Esophagus muscularis mucosa (tissue), 4 donors: Measurements from ENCODE around the gene INTS11. TPM values are rescaled to one million over a fixed set of nuclear protein-coding genes. Genes with fewer than 3 reads are reported as not detected.

Experiments used
- DNase-seq: peaks from one replicate; pipeline ENCODE4 v3.0.0-alpha.2; 2017; ENCODE audit errors: extremely low spot score
- H3K27ac ChIP-seq, 4 donors: fragments of 200-600 bp; sonication (generic); replicated peaks in 1 of 4; 1 replicate in 3 of 4; 2 replicates in 1 of 4; pipeline ENCODE4 v1.5.1; 2016 to 2019; ENCODE audit warnings: mild to moderate bottlenecking in 1 of 4
- H3K27me3 ChIP-seq, 4 donors: fragments of 200-600 bp; sonication (generic); one replicate each; pipeline versions ENCODE4 v1.5.1 to v1.6.0; 2016 to 2019
- H3K36me3 ChIP-seq, 4 donors: fragments of 200-600 bp; sonication (generic); one replicate each; pipeline ENCODE4 v1.5.1; 2016 to 2019
- H3K4me1 ChIP-seq, 4 donors: fragments of 200-600 bp; sonication (generic); one replicate each; pipeline ENCODE4 v1.5.1; 2016 to 2019
- H3K4me3 ChIP-seq, 4 donors: fragments of 200-600 bp; sonication (generic); 1 replicate in 2 of 4; 2 replicates in 2 of 4; pipeline ENCODE4 v1.5.1; 2016 to 2019; ENCODE audit warnings: mild to moderate bottlenecking in 4 of 4, moderate library complexity in 1 of 4
- H3K9me3 ChIP-seq, 4 donors: fragments of 200-600 bp; sonication (generic); 1 replicate in 3 of 4; 2 replicates in 1 of 4; pipeline ENCODE4 v1.5.1; 2016 to 2019
- CTCF ChIP-seq, 3 experiments: fragments of 200-600 bp in 2 of 3; fragments of 450-650 bp in 1 of 3; sonication (generic) in 2 of 3; IDR thresholded peaks; one replicate each; pipeline ENCODE4 v1.5.1; 2017 to 2019; ENCODE audit warnings: antibody characterized with exemption in 3 of 3, mild to moderate bottlenecking in 2 of 3, moderate library complexity in 1 of 3
- EP300 ChIP-seq: sonication (generic); formaldehyde crosslinking; IDR thresholded peaks from one replicate; pipeline ENCODE4 v1.6.1; 2017; ENCODE audit warnings: antibody characterized with exemption
- POLR2A ChIP-seq: fragments of 450-650 bp; IDR thresholded peaks from one replicate; pipeline ENCODE4 v1.6.1; 2017; ENCODE audit warnings: antibody characterized with exemption, moderate library complexity, mild to moderate bottlenecking, low read depth
- POLR2AphosphoS5 ChIP-seq, 2 donors: sonication (generic); formaldehyde crosslinking; IDR thresholded peaks; one replicate each; pipeline ENCODE4 v1.6.1; 2017; ENCODE audit warnings: antibody characterized with exemption in 2 of 2
- WGBS: methylation state at CpG from one replicate; pipeline ENCODE4 v1.1.5; 2018; 5-methylcytosine and 5-hydroxymethylcytosine counted together
- intact Hi-C: fragments of 100-400 bp; cut with DNase I; formaldehyde crosslinking; loops from one replicate; pipeline ENCODE4 v1.15.1; 2023
- total RNA-seq, 4 donors: library from RNA; depleted of rRNA; stranded (reverse); fragments of >200 nt; gene quantifications; one replicate each; pipeline versions ENCODE4 v1.1.0 to v1.2.1, GENCODE V29; 2016

Gene INTS11
- total RNA-seq, 4 donors from 2014 or later = 75.9 to 121 (median 87.8) TPM

GRCh38 chr1:1334835-1335234 lies 10.4 kb upstream of the INTS11 start:
- no peaks in the 10 kb centered on the region for H3K27me3 ChIP-seq
- intact Hi-C loops = no loop called here
- peaks cover 21 to 48% (median 43%) of the 10 kb centered on the region in 4 donors for H3K36me3 ChIP-seq
- TF ChIP-seq POLR2AphosphoS5 (IDR thresholded peaks at IDR 0.05) (no peak), CTCF (IDR thresholded peaks at IDR 0.05) (no peak), EP300 (no peak), POLR2A (no peak)
- H3K27ac ChIP-seq = no peak overlapping the region
- no peak overlapping the region for H3K4me3 ChIP-seq
- no CpG with 5 or more reads among the region's 11 CpGs for WGBS
- DNase-seq = no peak
- H3K9me3 ChIP-seq = no peaks in the 10 kb centered on the region
- peaks cover 13 to 23% (median 17%) of the 10 kb centered on the region in 4 donors for H3K4me1 ChIP-seq

- WGBS = 85% methylated on average over 18 of the region's 36 CpGs
- H3K9me3 ChIP-seq = no peaks in the 10 kb centered on the region
- DNase-seq = no peak
- no peaks in the 10 kb centered on the region for H3K27me3 ChIP-seq
- intact Hi-C loops = no loop called here
- no peak overlapping the region for H3K27ac ChIP-seq
- H3K36me3 ChIP-seq = peaks cover 10 to 44% (median 36%) of the 10 kb centered on the region in 4 donors
- peaks cover 13 to 23% (median 17%) of the 10 kb centered on the region in 4 donors for H3K4me1 ChIP-seq
- no peak overlapping the region for H3K4me3 ChIP-seq
- TF ChIP-seq CTCF (IDR thresholded peaks at IDR 0.05) = no peak
- no peak for TF ChIP-seq EP300
- no peak for TF ChIP-seq POLR2A
- TF ChIP-seq POLR2AphosphoS5 (IDR thresholded peaks at IDR 0.05) = no peak
Measured at GRCh38 chr1:1333551-1334241, 9.2 kb upstream of the INTS11 start.

- intact Hi-C loops = no loop called here
- peaks cover 8 to 44% (median 36%) of the 10 kb centered on the region in 4 donors for H3K36me3 ChIP-seq
Measured at GRCh38 chr1:1332774-1333480, 8.5 kb upstream of the INTS11 start.

GRCh38 chr1:1332031-1332755 lies 7.7 kb upstream of the INTS11 start:
- no peaks in the 10 kb centered on the region for H3K27me3 ChIP-seq
- no peak overlapping the region for H3K4me3 ChIP-seq
- H3K4me1 ChIP-seq = peaks cover 13 to 24% (median 18%) of the 10 kb centered on the region in 4 donors
- 83% methylated on average over 8 of the region's 57 CpGs for WGBS
- intact Hi-C loops = no loop called here
- TF ChIP-seq POLR2A (no peak), CTCF (IDR thresholded peaks at IDR 0.05) (no peak), EP300 (no peak), POLR2AphosphoS5 (IDR thresholded peaks at IDR 0.05) (no peak)
- H3K27ac ChIP-seq = no peak overlapping the region
- H3K36me3 ChIP-seq = peaks cover 14 to 44% (median 36%) of the 10 kb centered on the region in 4 donors
- DNase-seq = no peak
- H3K9me3 ChIP-seq = no peaks in the 10 kb centered on the region

More at GRCh38 chr1:1332774-1333480, 8.5 kb upstream of the INTS11 start:
- 84% methylated on average over 5 of the region's 48 CpGs for WGBS
- no peak overlapping the region for H3K27ac ChIP-seq
- H3K9me3 ChIP-seq = no peaks in the 10 kb centered on the region
- no peak for DNase-seq
- H3K4me1 ChIP-seq = peaks cover 13 to 23% (median 17%) of the 10 kb centered on the region in 4 donors
- H3K4me3 ChIP-seq = no peak overlapping the region
- TF ChIP-seq POLR2A = no peak
- H3K27me3 ChIP-seq = no peaks in the 10 kb centered on the region
